NCI-H446 (cell line): ENCODE measurements around the gene PLA2G4B.
"Not testable (repeated sequence)": the region's sequence is repeated elsewhere in the genome, so short reads cannot be mapped to it uniquely, and the experiment has no call there.

ENCODE experiments used
- DNase-seq, 2 experiments: peaks; one replicate each; lab custom pipeline; 2025; lab: John Stamatoyannopoulos, UW

PLA2G4B gene

DNA sequence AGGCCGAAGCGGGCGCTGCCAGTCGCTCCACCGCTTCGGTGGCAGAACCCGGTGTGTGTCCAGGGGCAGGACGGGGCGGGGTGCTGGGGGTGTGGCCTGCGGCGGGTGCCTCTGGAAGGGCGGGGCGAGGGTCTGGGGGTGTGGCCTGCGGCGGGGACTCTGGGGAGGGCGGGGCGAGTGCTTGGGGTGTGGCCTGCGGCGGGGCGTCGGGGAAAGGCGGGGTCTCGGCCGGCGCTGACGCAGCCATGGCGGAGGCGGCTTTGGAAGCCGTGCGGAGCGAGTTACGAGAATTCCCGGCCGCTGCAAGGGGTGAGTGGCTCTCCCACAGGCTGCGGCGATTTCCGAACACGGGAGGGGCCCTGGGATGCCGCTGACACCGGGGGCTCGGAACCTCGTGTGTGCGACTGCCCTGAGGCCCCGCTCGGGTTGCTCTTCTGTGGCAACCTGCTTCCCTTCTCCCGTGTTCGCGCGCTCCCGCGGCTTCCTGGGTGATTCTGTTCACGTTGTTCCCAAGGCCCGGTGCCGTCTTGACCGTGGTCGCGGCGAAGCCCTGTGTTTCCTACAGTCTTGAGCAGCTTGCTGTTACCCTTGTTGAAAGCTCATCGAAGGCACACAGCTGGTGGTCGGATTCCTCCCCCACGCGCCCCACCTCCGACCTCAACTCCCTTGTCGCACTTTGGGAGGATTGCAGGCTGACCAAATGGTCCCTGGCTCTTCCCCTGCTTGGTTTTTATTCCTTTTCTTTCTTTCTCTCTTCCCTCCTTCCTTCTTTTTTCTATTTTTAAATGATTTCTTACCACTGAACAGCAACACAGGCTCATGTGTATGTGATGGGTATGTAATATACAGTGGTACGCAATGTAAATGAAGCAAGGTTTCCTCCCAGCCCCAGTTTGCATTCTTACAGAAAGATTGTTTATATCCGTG, 10.5 kb upstream of the PLA2G4B start, which contains the start of gene JMJD7:
JMJD7 (plus strand) TSS at position 213 of the 927 bp plus-strand sequence; CDS start at position 246, 33 bp downstream.
- DNase-seq: peak; percentile 54 to 89

GRCh38 chr15:41828807-41829141, 9.9 kb upstream of the PLA2G4B start:
- DNase-seq: no peak

DNA sequence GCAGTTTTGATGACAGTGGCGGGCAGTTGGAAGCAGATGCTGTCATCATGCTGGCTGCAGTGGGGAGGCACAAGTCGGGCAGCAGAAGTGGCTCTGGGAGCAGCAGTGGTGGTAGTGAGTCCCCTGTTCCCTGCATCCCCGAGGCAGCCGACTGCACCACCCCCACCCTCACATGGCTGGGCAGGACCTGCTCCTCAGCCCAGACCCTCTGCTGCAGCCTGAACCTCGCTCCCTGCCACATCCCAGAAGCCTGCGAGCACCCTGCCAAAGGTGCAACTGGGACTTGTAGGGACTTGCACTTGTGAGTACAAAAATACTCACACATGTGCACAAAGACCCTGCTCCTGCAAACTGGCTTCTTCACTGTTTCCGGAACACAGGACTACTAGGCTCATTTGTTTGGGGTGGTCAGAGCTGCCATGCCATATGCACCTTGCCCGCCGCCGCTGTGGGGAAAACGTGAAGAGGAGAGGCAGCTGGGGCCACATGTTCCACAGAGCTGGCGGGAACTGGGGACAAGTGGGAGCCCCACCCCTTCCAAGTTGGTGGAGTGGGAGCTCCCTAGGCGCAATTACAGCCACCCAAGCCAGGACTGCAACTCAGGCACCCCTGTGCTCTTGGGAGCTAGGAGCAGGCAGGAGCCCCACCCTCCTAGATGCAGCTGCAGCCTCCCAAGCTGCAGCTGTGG, 8.5 kb upstream of the PLA2G4B start:
- no peak for DNase-seq

DNA sequence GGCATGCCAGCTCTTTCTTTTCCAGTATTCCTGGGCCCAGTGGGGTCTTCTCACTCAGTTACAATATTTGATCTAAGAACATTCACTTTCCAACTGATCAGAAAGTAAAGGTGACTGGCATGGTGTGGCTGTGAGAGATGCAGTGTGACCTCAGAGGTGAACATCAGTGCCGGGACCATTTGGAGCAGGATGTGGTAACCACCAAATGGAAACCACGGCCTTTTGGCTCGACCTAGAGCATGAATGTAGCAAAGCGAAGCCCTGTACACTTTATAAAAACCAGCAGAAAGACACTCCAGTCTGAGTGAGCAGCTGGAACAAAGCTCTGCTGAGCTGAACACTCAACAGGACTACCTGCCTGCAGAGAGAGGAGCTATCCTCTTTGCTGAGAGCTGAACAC, 7.4 kb upstream of the PLA2G4B start:
- not testable (repeated sequence) for DNase-seq

- DNase-seq: no peak
Observed at GRCh38 chr15:41832208-41832607, 6.4 kb upstream of the PLA2G4B start.

DNA sequence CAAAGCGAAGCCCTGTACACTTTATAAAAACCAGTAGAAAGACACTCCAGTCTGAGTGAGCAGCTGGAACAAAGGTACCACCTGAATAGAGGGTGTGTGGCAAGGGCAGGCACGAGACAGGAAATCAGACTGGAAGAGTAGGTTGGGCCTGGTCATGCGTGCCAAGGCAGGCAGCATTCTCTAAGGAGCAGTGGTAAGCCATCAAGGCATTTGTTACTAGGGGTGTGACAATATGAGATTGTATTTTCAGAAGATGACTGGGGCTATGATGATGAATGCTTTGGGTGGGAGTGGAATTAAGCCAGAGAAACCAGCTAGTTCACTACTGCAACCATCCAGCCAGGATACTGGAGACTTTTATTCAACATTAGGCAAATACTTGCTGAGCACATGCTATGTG, 5.8 kb upstream of the PLA2G4B start:
- DNase-seq: no peak

DNA sequence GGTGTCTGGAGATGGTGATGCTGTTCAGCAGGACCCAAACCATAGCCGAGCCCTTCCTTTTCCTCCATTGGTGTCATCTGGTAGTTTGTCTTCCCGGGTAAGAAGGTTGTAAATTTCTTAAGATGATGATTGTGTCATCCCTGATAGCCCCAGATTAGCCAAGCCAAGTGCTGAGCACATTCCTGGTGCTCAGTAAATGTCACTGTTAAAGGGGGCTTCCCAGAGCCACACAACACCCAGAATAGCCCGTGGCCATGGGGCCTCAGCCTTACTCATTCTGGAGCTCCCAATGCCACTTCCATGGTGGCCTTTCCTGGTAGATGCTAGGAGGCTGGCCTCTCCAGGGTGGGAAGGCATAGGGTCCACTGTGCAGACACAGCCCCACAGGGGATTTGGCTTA, 4.6 kb upstream of the PLA2G4B start:
- DNase-seq: no peak

- DNase-seq: no peak
Observed at GRCh38 chr15:41836073-41836472, 2.6 kb upstream of the PLA2G4B start.

DNA sequence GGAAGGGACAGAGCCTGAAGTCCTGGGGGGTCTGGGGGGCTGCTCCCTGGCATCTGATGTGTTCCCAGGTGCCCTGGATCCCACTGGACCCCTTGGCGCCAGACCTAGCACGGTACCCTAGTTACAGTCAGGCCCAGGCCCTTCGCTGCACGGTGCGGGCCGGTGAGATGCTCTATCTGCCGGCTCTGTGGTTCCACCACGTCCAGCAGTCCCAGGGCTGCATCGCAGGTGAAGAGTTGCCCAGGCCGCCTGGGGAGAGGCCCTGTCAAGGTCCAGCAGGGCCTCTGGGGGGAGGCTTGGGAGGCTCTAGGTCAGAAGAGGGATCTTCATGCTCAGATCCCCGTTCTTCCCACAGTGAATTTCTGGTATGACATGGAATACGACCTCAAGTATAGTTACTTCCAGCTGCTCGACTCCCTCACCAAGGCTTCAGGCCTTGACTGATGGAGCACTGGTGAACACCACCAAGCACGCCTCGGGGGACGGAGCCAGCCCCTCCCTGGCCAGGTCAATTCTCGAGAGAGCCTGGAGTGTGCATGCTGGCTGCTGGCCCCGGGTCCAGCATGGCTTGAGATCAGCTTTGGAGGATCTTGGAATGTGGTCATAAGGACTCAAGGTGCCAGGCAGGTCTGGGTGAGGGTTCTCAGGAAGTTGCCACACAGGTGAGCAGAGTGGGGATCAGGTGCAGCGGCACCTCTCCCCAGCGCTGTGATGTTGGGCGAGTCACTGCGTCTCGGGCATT, 1.8 kb upstream of the PLA2G4B start:
- DNase-seq: no peak

DNA sequence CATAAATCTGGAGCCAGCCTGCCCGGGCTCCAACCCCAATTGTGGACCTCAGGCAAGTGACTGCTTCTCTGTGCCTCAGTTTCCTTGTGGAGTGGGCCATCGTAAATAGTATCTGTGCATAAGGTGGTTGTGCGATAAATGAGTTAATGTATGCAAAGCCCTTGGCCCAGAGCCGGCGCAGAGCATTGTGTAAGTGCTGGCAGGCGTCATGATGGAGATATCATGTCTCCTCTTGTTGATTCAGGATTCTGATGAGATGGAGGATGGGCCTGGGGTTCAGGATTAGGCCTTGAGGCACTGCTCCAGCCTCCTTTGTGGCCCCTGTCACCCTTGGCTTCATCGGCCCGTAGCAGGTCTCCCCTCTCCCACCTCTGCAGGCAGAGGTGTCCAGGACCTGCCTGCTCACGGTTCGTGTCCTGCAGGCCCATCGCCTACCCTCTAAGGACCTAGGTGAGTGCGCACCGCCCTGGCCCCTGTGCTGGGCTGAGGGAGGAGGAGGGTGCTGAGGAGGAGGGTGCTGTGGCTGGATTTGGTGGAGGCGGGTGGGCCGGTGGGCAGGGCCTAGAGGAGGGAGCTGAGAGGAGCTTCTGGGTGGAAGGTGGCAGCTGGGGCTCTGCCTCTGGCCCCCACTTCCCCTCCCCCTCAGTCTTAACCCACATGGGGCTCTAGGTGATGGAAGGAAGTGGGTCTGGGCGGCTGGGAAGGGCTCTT, 1.3 kb downstream of the PLA2G4B start:
- DNase-seq: no peak

- DNase-seq: no peak
Observed at GRCh38 chr15:41840673-41841072, 2.0 kb downstream of the PLA2G4B start.

DNA sequence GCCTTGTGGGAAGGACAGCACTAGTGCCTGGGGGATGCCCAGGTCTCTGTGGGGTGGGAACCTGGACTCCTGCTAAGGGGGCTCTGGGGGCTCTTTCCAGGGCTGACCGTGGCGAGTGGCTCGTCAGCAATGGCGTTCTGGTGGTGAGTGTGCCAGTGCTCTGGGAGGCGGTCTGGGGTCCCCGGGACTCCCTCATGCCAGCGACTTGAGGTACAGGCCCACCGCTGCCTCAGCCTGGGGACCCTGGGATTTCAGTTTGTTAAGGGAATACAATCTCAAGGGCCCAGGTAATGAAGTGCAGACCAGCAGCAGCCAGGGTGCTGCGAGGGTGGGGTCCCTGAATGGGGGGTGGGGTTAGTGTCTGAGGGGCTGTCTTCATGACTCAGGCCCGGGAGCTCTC, 2.5 kb downstream of the PLA2G4B start:
- no peak for DNase-seq

DNA sequence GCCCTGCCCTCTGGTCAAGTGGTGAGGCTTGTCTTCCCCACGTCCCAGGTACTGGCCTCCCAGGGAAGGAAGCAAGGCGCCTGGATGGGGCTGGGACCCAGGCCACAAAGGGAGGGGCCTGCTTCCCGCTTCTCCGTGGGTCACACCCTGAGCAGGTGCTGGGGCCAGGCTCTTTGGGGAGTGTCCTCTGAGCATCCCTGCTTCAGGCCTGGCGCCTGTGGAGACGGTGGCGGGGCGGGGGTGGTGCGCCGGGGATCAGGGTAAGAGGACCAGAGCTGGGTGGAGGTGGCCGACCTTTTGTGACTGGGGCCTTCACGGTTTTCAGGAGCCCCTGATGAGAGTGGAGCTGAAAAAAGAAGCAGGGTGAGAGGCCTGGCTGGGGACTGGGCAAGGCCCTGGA, 3.6 kb downstream of the PLA2G4B start:
- no peak for DNase-seq

DNA sequence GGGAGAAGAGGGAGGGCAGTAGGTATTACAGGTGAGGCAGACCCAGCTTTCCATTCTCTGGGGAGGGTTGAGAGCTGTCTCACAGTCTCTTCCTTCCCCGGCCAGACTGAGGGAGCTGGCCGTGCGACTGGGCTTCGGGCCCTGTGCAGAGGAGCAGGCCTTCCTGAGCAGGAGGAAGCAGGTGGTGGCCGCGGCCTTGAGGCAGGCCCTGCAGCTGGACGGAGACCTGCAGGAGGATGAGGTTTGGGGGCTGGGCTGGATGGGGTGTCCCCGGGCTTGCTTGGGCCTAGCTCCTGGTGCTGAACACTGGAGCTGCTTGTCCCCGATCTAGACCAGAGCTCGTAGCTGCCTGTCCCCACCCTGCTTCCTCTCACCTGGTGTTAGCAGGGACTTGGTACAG, 4.9 kb downstream of the PLA2G4B start:
- DNase-seq: no peak

- DNase-seq: no peak
Observed at GRCh38 chr15:41844814-41845213, 6.2 kb downstream of the PLA2G4B start.

DNA sequence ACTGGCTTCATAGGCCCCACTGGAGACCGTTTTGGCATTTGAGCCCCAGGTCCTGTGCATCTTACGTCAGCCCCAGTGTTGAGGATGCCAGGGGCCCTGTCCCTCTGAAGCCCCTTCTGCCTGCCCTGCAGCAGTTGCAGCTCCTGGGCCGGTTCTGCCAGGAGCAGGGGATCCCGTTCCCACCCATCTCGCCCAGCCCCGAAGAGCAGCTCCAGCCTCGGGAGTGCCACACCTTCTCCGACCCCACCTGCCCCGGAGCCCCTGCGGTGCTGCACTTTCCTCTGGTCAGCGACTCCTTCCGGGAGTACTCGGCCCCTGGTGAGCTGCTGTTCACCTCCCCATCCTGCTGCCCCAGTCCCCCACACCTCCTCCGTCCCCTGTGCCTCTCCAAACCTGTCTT, 8.6 kb downstream of the PLA2G4B start:
- no peak for DNase-seq

GRCh38 chr15:41847981-41848380, 9.3 kb downstream of the PLA2G4B start:
- DNase-seq: no peak

- no peak for DNase-seq
Observed at GRCh38 chr15:41848631-41849030, 10.0 kb downstream of the PLA2G4B start.

DNA sequence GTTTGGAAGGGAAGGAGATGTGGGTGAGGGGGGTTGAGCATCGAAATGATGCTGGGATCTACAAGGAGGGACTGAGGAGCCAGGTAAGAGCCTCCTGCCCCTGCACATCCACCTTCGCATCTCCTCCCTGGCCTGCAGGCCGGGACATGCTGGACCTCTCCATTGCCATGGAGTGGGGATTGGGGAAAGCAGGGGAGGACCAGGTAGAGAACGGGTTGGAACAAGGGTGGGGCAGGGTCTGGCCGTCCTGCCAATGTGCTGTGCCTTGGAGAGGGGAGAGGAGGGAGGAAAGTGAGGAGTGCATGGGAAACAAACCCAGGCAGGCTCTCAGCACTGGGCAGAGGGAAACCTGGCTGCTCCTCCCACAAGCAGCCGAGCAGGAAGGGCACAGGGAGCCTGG, 10.6 kb downstream of the PLA2G4B start:
- no peak for DNase-seq

GRCh38 chr15:41849861-41850260, 11.2 kb downstream of the PLA2G4B start:
- DNase-seq: no peak

GRCh38 chr15:41850482-41851166, 12.0 kb downstream of the PLA2G4B start:
- DNase-seq: no peak

- DNase-seq: no peak
Observed at GRCh38 chr15:41851167-41851523, 12.5 kb downstream of the PLA2G4B start.
